Stimulated activated CD8-positive, alpha-beta memory T cell treated with anti-CD3 and anti-CD28 coated beads, Interleukin-15, amount 100 ng/mL, for 24 hours (primary cell): ENCODE data around the gene TVP23A.
"Not testable (repeated sequence)": the region's sequence is repeated elsewhere in the genome, so short reads cannot be mapped to it uniquely, and the experiment has no call there.

Source experiments
- DNase-seq: peaks from one replicate; pipeline ENCODE4 v3.0.0-alpha.2; 2020; ENCODE audit warnings: low read depth

The TVP23A gene

DNA sequence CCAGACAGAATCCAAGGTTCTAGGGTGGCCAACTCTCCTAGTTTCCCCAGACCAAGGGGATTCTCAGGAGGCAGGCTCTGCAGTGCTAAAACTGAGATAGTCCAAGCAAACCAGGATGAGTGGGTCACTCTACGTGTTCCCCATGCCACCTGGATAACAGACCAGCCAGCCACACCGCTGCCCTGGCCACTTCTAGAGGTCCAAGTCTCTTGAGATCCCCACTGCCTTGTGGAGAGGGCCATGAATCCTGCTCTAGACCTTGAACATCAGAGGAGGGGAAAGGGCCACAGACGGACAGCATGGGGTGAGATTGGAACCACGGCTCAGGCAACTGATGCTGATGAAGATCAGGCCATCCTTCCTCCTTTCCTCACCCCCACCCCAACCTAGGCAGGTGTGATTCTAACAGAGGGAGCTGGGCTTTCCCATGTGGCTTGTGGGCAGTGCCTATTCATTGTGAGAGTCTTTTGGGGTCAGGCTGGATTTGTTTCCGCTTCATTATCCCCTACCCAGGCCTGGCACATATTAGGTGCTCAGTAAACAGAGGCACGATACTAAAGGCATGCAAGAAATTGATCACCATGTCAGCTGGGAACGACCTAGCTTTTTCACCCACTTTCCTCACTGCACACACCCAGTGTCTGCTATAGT lies 16.8 kb upstream of the TVP23A start:
- no peak for DNase-seq

DNA sequence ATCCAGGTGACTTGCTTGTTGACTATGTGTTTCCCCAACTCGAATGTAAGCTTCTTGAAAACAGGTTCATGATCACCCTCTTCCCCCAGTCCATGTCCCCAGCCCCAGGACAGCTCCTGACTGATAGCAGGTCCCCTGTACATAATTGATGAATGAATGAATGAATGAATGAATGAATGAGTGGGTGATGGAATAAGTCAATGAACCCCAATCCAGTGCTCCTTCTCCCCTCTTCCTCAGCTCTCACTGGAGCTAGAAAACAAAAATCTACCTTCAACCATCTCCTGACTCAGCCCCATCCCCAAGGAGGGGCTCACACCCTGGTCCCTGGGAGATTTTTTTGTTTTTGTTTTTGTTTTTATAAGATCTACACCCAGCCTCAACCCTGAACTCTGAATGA lies 16.2 kb upstream of the TVP23A start:
- no peak for DNase-seq

DNA sequence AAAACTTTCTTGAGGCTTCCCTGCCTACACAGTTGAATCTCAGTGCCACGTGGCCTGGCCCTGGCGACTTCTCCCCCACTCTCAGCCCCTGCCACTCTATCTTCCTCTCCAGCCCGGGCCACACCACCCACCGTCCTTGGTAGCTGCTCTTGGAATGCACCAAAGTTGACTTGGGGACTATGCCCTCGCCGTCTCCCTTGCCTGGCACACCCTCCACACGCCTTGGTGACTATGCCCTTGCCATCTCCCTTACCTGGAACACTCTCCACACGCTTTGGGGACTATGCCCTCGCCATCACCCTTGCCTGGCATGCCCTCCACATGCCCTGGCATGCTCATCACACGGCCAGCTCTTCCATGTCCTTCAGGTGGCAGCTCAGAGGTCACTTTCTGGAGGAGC lies 15.5 kb upstream of the TVP23A start:
- DNase-seq = no peak

DNA sequence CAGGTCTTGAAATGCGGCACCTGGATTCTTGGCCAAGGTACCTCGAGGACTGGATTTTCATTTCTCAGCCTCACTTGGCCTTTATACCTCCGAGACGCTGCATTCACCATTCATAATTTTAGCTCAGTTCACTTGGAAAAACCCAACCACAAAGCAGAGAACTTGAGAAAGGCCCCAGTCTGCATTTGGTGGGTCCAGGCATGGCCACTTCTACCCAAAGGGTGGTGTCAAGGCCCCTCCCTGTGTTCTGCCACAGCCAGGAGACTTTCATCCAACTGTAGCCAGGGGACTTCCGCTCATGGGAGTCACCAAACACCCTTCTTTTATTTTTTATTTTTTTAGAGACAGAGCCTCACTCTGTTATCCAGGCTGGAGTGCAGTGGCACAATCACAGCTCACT lies 14.7 kb upstream of the TVP23A start:
- no peak for DNase-seq

DNA sequence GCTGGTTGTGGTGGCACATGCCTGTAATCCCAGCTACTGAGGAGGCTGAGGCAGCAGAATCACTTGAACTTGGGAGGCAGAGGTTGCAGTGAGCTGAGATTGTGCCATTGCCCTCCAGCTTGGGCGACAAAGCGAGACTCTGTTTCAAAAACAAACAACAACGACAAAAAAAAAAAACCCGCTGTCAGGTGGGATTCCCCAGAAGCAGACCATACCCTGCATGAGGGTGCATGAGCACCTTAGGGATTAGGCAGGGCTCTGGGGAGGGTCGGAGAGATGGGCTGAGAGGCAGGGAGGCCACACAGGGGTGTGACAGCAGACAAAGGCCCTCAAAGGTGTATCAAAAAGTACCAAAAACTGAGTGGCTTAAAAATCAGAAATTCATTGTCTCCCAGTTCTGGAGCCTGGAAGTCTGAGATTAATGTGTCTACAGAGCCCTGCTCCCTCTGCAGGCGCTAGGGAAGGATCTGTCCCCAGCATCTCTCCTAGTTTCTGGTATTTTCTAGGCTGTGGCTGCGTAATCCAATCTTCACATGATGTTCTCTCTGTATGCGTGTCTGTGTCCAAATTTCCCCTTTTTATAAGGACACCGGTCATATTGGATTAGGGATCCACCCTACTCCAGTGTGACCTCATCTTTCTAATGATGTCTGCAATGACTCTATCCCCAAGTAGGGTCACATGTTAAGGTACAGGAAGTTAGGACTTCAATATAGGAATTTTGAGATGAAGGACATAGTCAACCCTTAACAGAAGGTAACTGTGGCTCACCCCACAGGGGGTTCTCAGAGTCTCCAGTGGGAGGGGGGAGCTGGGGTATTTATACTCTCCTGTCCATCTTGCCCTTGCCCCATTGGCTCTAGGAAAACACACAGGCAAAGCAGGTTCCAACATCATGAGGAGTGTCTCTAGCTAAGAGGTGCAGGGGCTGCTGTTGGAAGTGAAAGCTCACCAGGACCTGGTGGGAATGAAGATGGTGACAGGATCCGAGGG lies 13.6 kb upstream of the TVP23A start:
- no peak for DNase-seq

DNA sequence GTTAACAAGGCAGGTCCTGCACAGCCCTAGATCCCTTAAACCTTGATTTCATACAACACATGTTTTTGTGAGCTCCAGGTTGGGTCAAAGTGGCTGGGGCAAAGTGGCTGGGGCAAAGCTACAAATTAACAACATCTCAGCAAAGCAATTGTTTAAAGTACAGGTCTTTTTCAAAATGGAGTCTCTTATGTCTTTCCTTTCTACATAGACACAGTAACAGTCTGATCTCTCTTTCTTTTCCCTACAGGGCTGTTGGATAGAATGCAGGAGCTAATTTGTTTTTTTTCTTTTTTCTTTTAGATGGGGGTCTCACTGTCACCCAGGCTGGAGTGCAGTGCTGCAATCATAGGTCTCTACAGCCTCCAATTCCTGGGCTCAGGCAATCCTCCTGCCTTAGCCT lies 11.6 kb upstream of the TVP23A start:
- DNase-seq = not testable (repeated sequence)

DNA sequence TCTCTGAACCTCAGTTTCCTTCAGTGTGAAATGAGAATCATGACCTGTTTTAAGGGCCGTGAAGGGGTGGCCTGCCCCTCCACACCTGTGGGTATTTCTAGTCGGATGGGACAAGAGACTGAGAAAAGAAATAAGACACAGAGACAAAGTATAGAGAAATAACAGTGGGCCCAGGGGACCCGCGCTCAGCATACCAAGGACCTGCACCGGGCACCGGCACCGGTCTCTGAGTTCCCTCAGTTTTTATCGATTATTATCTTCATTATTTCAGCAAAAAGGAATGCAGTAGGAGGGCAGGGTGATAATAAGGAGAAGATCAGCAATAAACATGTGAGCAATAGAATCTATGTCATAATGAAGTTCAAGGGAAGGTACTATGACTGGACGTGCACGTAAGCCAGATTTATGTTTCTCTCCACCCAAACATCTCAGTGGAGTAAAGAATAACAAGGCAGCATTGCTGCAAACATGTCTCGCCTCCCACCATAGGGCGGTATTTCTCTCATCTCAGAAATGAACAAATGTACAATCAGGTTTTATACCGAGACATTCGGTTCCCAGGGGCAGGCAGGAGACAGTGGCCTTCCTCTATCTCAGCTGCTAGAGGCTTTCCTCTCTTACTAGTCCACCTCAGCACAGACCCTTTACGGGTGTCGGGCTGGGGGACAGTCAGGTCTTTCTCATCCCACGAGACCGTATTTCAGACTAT lies 10.9 kb upstream of the TVP23A start:
- DNase-seq = not testable (repeated sequence)

DNA sequence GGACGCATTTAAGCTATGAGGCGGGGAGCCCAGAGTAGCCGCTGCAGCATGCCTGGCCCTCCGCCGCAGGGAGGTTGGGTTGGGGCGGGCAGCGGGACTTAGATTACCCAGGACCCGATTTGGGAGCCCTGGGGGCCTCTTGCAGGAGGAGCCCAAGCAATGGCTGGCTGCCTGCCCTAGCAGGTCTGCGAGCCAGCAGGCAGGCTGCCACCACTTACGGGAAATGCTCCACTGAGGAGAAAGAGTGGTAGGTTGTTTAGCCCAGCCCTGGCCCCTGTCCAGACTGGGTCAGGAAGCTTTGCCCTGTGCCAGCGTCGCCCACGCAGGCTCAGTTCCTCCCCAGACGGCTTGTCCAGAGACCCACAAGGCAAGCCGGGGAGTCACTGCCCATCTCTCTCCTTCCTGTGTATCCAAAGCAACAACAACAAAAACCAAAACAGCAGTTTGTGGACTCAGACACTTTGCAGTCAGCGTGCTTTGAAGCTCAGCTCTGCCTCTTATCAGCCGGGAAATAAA lies 10.3 kb upstream of the TVP23A start:
- no peak for DNase-seq

DNA sequence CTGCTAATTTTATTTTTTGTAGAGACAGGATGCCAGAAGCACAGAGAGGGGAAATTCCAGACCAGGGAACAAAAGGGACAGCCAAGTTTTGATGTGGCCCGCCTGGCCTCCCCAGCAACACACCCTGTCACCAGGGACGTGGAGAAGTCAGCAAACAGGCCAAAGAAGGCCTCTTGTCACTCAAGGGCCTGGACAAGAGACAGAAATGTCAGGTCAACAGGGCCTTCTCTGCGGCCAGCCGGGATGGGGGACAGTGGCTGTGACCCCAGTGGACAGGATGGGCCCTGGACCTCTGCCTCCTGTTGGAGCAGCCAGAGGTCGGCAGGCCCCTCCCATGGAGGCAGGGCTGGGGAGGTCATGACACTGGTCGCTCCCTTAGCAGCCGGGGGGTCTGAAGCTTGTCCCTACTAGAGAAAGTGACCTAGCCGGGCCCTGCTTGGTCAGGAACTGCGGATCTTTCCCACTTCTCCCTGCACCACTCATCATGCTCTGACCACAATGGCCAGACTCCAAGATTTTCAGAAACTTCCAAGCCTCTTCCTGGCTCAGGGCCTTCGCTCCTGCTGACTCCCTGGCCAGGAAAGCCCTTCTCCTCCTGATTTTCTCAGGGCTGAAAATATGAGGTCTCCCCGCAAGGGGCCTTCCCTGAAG lies 9.2 kb upstream of the TVP23A start:
- no peak for DNase-seq

DNA sequence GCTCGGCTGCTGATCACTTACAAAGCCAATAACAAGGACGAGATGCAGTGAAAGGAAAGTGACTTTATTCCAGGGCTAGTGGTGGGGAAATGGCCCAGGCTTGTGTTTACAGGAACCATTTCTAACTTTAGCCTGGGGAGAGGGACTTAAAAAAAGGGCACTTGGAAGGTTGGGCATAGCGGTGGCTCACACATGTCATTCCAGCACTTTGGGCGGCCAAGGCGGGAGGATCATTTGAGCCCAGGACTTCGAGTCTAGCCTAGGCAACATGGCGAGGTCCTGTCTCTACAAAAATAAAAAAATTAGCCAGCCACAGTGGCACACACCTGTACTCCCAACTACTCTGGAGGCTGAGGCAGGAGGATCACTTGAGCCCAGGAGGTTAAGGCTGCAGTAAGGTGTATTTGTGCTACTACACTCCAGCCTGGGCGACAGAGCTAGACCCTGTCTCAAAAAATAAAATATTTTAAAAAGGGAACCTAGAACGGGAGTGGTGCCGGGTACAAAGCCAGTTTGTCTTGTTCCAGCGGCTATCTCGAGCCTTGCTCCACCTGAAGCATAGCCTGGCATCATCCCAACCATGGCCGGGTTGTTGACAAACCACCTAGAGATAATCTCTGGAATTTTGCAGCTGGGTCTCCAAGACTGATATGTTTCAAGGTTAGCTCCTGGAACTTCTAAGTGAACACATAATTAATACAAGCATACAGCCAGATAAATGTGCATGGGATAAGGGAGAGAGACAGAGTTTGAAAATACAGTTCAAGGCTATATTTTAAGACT lies 5.7 kb upstream of the TVP23A start:
- no peak for DNase-seq

DNA sequence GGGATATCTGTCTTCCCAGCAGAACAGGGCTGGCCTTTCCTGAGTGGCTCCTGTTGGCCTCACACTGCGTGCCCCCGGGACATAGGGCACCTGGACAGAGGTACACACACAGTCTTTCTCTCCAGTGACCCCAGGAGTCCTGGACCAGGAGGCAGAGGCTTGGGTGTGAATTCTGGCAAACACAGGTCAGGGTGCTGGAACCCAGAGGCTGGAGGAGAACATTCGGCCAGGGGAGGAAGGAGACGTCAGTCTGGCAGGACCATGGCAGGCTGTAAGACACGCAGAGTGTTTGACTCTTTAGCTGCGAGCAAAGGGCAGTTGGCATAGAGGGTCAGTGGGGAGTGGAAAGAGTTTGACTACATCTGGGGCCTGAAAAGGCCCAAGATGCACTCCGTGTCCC lies 4.1 kb upstream of the TVP23A start:
- DNase-seq = no peak

DNA sequence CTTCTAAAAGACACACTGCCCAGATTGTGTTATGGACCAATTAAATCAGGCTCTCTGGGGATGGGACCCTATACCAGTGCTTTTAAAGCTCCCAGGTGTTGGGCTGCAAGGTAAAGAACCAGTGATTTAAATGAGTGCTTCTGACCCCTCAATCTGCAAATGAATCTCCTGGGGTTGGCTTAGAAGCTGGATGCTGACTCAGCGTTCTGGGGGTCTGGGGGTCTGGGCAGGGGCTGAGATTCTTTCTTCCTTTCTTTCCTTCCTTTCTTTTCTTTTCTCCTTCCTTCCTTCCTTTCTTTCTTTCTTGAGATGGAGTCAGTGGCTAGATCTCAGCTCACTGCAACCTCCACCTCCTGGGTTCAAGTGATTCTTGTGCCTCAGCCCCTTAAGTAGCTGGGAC lies 2.0 kb upstream of the TVP23A start:
- no peak for DNase-seq

DNA sequence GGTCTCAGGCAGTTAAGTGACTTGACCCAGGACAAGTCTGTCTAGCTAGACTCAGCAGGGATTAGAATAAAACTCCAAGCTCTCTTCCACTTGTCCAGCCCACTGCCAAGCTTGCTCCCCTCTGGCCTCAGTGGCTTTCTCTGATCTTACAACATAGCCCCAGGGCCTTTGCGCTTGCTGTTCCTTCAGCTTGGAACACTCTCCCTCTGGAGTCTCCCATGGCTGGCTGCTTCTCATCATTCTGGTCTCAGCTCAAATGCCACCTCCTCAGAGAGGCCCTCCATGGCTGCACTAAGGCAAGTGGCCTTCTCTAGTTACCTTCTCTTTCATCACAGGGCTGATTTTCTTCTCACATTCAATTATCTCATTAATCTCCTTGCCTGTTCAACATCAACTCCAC lies 1.1 kb downstream of the TVP23A start:
- DNase-seq = no peak

DNA sequence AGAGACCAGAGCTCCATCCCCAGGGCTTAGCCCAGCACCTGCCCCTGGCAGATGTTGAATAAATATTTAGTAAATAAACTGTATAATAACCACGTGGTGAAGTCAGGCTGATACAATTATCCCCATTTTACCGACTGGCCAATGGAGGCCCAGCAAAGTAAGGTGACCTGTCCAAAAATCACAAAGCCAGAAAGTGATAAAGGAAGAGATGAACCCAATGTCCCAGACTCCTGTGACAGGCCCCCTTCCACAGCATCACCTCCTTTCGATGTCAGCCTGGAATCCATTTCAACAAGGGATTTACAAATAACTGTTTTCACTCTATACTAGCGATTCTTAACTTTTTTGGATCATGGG lies 5.5 kb downstream of the TVP23A start:
- no peak for DNase-seq

DNA sequence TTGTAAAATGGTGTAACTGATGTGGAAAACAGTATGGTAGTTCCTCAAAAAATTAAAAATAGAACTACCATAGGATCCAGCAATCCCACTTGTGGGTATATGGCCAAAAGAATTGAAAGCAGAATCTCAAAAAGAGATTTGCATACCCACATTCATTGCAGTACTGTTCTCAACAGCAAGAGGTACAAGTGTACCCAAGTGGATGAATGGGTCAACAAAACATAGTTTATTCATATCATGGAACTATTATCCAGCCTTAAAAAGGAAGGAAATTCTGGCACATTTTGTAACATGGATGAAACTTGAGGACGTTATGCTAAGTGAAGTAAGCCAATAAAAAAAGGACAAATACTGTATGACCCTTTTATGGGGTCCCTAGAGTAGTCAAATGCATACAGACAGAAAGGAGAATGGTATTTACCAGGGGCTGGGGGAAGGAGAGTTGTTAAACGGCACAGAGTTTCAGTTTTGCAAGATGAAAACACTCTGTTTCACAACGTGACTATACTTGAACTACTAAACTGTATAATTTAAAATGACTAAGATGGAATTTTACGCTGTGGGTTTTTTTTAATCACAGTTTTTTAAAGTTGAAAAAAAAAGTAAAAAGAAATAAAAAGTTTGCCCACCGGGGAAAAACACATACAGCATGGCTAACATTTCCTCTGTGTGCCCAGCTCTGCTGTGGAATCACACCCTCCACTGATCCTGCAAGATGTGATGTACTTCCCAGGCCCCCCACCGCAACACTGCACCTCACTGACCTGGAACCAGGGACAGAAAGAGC lies 6.1 kb downstream of the TVP23A start:
- no peak for DNase-seq

DNA sequence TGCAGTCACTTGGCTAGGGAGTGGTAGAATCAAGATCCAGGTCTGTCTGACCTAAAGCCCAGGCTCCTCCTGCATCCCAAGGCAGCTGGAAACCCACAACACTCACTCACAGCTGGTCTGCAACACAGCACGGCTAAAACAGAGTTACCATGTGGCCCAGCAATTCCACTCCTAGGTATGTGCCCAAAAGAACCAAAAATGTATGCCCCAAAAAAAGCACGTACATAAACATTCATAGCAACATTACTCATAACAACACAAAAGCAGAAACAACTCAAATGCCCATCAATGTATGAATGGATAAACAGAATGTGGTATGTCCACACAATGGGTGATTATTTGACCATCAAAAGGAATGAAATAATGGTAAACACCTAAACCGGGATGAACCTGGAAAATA lies 8.9 kb downstream of the TVP23A start:
- no peak for DNase-seq

DNA sequence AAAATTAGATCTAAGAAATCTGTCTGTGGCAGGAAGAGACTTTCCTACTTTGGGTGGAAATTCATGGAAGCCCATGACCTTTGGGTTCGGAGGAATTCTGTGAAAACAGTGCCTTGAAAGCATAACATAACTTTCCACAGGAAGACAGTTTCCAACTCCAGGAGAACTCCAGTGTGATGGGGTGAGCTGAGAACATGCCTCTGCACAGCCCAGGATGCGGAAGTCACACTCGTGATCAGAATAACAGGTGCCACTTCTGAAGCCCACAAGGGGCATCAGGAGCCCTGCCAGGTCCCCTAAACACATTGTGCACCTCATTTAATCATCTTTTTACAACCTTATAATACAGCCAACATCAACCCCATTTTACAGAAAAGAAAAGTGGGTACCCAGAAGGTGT lies 9.7 kb downstream of the TVP23A start:
- DNase-seq = no peak

DNA sequence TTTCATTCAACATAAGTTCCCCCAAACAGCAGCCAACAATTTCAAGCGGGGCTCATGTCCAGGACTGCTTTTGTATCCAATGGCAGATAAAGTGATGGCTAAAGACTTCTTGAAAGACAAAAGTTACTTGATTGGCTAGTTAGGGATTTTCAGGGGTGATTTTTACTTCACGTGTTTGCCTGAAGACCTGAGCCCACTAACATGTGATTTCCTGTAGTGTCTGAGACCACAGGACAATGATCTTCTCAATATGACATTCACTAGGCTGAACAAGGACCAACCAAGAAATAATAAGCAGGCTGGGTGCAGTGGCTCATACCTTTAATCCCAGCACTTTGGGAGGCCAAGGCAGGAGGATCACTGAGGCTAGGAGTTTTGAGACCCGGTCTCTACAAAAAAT lies 10.4 kb downstream of the TVP23A start:
- DNase-seq = no peak

DNA sequence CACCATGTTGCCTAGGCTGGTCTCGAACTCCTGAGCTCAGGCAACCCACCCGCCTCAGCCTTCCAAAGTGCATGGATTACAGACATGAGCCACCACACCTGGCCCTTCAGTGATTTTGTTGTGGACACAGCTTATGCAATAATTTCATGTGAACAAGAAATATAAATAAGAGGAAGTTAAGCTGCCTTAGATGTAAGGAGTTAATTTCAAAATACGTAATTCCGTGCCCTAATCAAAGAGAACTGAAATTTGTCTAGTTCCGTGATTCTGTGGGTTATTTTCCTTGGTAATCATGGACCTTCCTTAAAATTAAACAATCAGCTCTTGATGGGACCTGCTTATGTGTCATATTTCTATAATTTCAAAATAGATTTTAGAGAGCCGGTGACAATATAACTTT lies 11.9 kb downstream of the TVP23A start:
- no peak for DNase-seq

DNA sequence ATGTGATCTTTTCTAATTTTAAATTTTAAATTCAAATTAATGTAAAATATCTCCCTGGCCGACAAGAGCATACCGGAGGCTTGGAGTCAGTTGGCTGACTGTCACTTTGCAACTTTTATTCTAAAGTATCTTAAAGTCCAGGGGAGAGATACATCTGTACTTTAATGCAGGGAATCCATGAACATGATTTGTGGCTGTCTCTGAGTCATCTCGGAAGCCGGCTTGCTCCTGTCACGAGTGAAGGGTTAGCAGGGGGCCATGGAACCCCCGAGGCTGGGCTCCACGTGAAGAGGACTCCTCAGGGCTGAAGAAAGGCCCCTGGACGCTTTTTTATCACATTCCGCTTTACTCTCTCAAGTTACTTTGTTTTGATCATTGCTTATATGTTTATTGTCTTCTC lies 13.3 kb downstream of the TVP23A start:
- no peak for DNase-seq

DNA sequence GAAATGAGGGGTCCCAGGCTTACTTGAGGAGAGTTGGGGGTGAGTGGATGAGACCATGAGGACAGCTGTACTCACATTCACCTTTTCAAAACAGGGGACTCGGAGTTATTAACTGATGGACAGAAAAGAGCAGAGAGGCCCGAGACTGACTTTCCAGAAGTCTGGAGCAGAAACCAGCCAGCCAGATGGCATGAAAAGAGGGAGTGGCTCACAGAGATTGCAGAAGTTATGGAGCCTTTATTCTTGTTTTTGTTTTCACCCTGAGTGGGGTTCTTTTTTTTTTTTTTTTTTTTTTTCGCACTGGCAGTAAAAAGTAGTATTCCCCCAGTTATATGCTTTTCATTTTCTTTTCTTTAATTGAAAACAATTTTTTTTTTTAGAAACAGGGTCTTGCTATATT lies 18.9 kb downstream of the TVP23A start:
- no peak for DNase-seq
